GM18858 (cell line): ENCODE results near the gene EXOSC10.
"Not testable (repeated sequence)": the region's sequence is repeated elsewhere in the genome, so short reads cannot be mapped to it uniquely, and the experiment has no call there.

ENCODE experiments used
- ATAC-seq: cut with Tn5 transposase; IDR thresholded peaks from one replicate; pipeline ENCODE4 v1.9.1; 2021; ENCODE audit not compliant: unreplicated experiment

The EXOSC10 gene

GRCh38 chr1:11062965-11063401, 36.7 kb downstream of the EXOSC10 start:
- peak; percentile 32 for ATAC-seq

- ATAC-seq = no peak
These were observed 37.9 kb downstream of the EXOSC10 start for GRCh38 chr1:11061652-11062365.

- peak; percentile 86 for ATAC-seq
These were observed 39.5 kb downstream of the EXOSC10 start, which contains the start of gene SRM for GRCh38 chr1:11059968-11060830. TSS of gene SRM (minus strand) at chr1:11060018. CDS start at chr1:11059943, 75 bp downstream.

- ATAC-seq = peak; percentile 9
These were observed 40.3 kb downstream of the EXOSC10 start for GRCh38 chr1:11059155-11059967.

- ATAC-seq = no peak
These were observed 41.0 kb downstream of the EXOSC10 start for GRCh38 chr1:11058595-11059154.

GRCh38 chr1:11058026-11058425, 41.6 kb downstream of the EXOSC10 start:
- ATAC-seq = no peak

GRCh38 chr1:11057477-11057876, 42.2 kb downstream of the EXOSC10 start:
- no peak for ATAC-seq

- ATAC-seq = no peak
These were observed 43.2 kb downstream of the EXOSC10 start for GRCh38 chr1:11056504-11056903.

GRCh38 chr1:11055676-11056075, 44.0 kb downstream of the EXOSC10 start:
- ATAC-seq = no peak

GRCh38 chr1:11054666-11055065, 45.0 kb downstream of the EXOSC10 start:
- no peak for ATAC-seq

- ATAC-seq = no peak
These were observed 45.5 kb downstream of the EXOSC10 start for GRCh38 chr1:11054181-11054580.

GRCh38 chr1:11053758-11054137, 45.9 kb downstream of the EXOSC10 start:
- ATAC-seq = no peak

GRCh38 chr1:11052839-11053757, 46.6 kb downstream of the EXOSC10 start:
- ATAC-seq = no peak

GRCh38 chr1:11051781-11052511, 47.7 kb downstream of the EXOSC10 start:
- no peak for ATAC-seq

GRCh38 chr1:11051121-11051520, 48.5 kb downstream of the EXOSC10 start:
- not testable (repeated sequence) for ATAC-seq

GRCh38 chr1:11046625-11047365, 52.9 kb downstream of the EXOSC10 start, which contains the start of gene MASP2:
TSS of gene MASP2 (minus strand) at chr1:11047239. CDS start at chr1:11047207, 32 bp downstream.
- ATAC-seq = no peak

- ATAC-seq = no peak
These were observed 53.5 kb downstream of the EXOSC10 start for GRCh38 chr1:11046270-11046566.

- no peak for ATAC-seq
These were observed 54.0 kb downstream of the EXOSC10 start for GRCh38 chr1:11045428-11046269.
